Measurements from ENCODE around the gene EEPD1.

Gene EEPD1

DNA sequence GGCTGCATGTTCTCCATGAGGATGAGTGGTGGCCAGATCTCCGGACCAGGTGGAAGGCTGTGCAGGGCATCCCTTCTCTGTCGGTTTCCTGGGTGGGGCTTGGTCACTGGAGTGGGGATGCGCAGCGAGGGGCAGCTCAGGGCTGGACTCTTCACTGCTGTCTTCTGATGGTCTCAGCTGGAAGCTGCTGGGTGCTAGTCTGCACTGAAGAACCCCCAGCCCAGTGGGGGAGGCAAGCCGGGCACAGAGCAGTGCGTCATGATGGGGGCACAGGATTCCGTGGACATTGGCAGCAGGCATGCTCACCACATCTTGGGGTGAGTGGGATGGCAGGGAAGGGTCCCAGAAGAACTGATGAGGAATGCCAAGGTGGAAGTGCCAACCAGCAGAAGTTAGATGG lies 39.8 kb downstream of the EEPD1 start:
- WGBS (ENCODE audit: extremely low coverage, insufficient coverage, insufficient read length), result no CpG with 5 or more reads among the region's 7 CpGs
- H3K79me2 ChIP-seq (ENCODE audit: control insufficient read depth, insufficient read depth, low read length, poor library complexity), result no peaks in the 10 kb centered on the region
- no peak overlapping the region for H2BK5ac ChIP-seq (ENCODE audit: low read depth, low read length, poor library complexity)
- H4K12ac ChIP-seq (ENCODE audit: low read depth, low read length), result no peak overlapping the region
- H2AK5ac ChIP-seq (ENCODE audit: low read length), result no peak overlapping the region
- no peaks in the 10 kb centered on the region for H3K79me1 ChIP-seq (ENCODE audit: low read length)
- no peak overlapping the region for H3K4me3 ChIP-seq (ENCODE audit: low read depth, low read length)
- no peak overlapping the region for H3K18ac ChIP-seq (ENCODE audit: low read length)
- H2BK120ac ChIP-seq (ENCODE audit: insufficient read depth, low read length, poor library complexity), result no peak overlapping the region
- H4K8ac ChIP-seq (ENCODE audit: low read depth, low read length), result no peak overlapping the region
- no peak overlapping the region for H3K4me2 ChIP-seq (ENCODE audit: low read length)
- peaks cover 2% of the 10 kb centered on the region for H3K9me3 ChIP-seq (ENCODE audit: insufficient read depth, low read depth, low read length)
- no peaks in the 10 kb centered on the region for H3K36me3 ChIP-seq (ENCODE audit: control insufficient read depth in 1 of 2, insufficient read depth in 2 of 2, low read length in 2 of 2)
- H3K27me3 ChIP-seq (ENCODE audit: insufficient read depth, low read length), result no peaks in the 10 kb centered on the region
- no peak for DNase-seq
- no peak overlapping the region for H3K23ac ChIP-seq (ENCODE audit: low read length)
- H3K9ac ChIP-seq (ENCODE audit: low read length), result no peak overlapping the region
- H3K4ac ChIP-seq (ENCODE audit: low read depth, low read length), result no peak overlapping the region
- H4K91ac ChIP-seq (ENCODE audit: low read depth, low read length), result no peak overlapping the region
- no peak overlapping the region for H3K14ac ChIP-seq (ENCODE audit: low read length)
- H3K4me1 ChIP-seq (ENCODE audit: control insufficient read depth in 1 of 2, insufficient read depth in 2 of 2, low read length in 2 of 2), result no peaks in the 10 kb centered on the region
- no peak overlapping the region for H2AFZ ChIP-seq (ENCODE audit: insufficient read depth, low read length, poor library complexity)
- H2BK12ac ChIP-seq (ENCODE audit: low read length), result no peak overlapping the region
- H3K27ac ChIP-seq (ENCODE audit: low read depth, low read length), result no peak overlapping the region

DNA sequence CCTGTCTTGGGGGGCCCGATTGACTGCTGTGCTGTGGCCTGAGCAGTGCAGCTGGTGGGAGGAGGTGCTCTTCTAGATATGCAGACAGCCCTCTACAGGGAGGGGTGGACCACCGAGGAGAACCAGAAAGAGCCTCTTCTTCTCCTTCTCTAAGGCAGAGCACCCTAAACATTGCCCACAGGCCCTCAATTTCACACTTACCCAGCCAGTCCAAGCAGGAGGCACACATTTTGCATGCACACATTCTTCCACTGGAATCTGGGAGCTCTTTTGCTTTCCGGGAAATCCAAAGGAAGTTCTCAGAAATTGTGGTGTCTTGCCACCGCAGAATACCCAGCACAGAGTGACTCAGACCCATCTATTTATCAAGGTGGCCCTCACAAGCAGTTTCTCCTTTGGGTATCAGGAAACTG lies 45.8 kb downstream of the EEPD1 start:
- WGBS (ENCODE audit: extremely low coverage, insufficient coverage, insufficient read length), result no CpG with 5 or more reads among the region's 4 CpGs
- no peak overlapping the region for H3K14ac ChIP-seq (ENCODE audit: low read length)

DNA sequence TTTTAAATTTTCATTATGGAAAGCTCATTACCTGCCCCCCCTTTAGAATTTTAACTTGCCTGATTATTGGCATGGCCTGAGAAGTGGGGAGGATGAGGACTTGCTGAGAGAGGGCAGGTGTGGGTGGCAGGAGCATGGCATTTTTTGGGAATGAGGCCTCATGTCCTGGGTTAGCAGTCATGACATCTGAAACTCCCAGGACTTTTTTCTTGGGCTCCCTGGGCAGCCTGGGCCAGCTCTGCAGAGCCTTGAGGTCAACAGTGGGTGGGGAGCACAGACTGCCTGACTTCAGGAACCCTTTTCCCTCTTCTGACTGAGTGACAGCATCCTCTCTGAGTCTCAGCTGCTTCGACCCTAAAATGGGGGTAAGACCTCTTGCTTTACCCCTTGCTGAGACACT lies 46.3 kb downstream of the EEPD1 start:
- no peak overlapping the region for H2BK5ac ChIP-seq (ENCODE audit: low read depth, low read length, poor library complexity)
- no peak overlapping the region for H3K9ac ChIP-seq (ENCODE audit: low read length)
- no peak overlapping the region for H4K8ac ChIP-seq (ENCODE audit: low read depth, low read length)
- DNase-seq, result no peak
- no peak overlapping the region for H3K18ac ChIP-seq (ENCODE audit: low read length)
- H3K23ac ChIP-seq (ENCODE audit: low read length), result no peak overlapping the region
- H3K4me1 ChIP-seq (ENCODE audit: control insufficient read depth in 1 of 2, insufficient read depth in 2 of 2, low read length in 2 of 2), result peaks cover 10 to 17% of the 10 kb centered on the region in 2 experiments
- no peak overlapping the region for H3K4ac ChIP-seq (ENCODE audit: low read depth, low read length)
- H2AK5ac ChIP-seq (ENCODE audit: low read length), result no peak overlapping the region
- no peaks in the 10 kb centered on the region for H3K36me3 ChIP-seq (ENCODE audit: control insufficient read depth in 1 of 2, insufficient read depth in 2 of 2, low read length in 2 of 2)
- no peaks in the 10 kb centered on the region for H3K79me2 ChIP-seq (ENCODE audit: control insufficient read depth, insufficient read depth, low read length, poor library complexity)
- H2AFZ ChIP-seq (ENCODE audit: insufficient read depth, low read length, poor library complexity), result no peak overlapping the region
- H3K79me1 ChIP-seq (ENCODE audit: low read length), result no peaks in the 10 kb centered on the region
- no peak overlapping the region for H3K14ac ChIP-seq (ENCODE audit: low read length)
- H3K9me3 ChIP-seq (ENCODE audit: insufficient read depth, low read depth, low read length), result peaks cover 2% of the 10 kb centered on the region
- no peaks in the 10 kb centered on the region for H3K27me3 ChIP-seq (ENCODE audit: insufficient read depth, low read length)
- WGBS (ENCODE audit: extremely low coverage, insufficient coverage, insufficient read length), result no CpG with 5 or more reads among the region's 1 CpG
- H3K4me3 ChIP-seq (ENCODE audit: low read depth, low read length), result no peak overlapping the region
- no peak overlapping the region for H4K12ac ChIP-seq (ENCODE audit: low read depth, low read length)
- H2BK12ac ChIP-seq (ENCODE audit: low read length), result no peak overlapping the region
- no peak overlapping the region for H3K4me2 ChIP-seq (ENCODE audit: low read length)
- H3K27ac ChIP-seq (ENCODE audit: low read depth, low read length), result no peak overlapping the region
- no peak overlapping the region for H2BK120ac ChIP-seq (ENCODE audit: insufficient read depth, low read length, poor library complexity)
- H4K91ac ChIP-seq (ENCODE audit: low read depth, low read length), result no peak overlapping the region

More for the DNA sequence above, 45.8 kb downstream of the EEPD1 start:
- H3K23ac ChIP-seq (ENCODE audit: low read length), result no peak overlapping the region
- no peaks in the 10 kb centered on the region for H3K27me3 ChIP-seq (ENCODE audit: insufficient read depth, low read length)
- H3K4me1 ChIP-seq (ENCODE audit: control insufficient read depth in 1 of 2, insufficient read depth in 2 of 2, low read length in 2 of 2), result peaks cover 10 to 17% of the 10 kb centered on the region in 2 experiments
- no peaks in the 10 kb centered on the region for H3K79me1 ChIP-seq (ENCODE audit: low read length)
- H2BK5ac ChIP-seq (ENCODE audit: low read depth, low read length, poor library complexity), result no peak overlapping the region
- H3K18ac ChIP-seq (ENCODE audit: low read length), result no peak overlapping the region
- H3K9me3 ChIP-seq (ENCODE audit: insufficient read depth, low read depth, low read length), result peaks cover 2% of the 10 kb centered on the region
- no peak overlapping the region for H3K4me3 ChIP-seq (ENCODE audit: low read depth, low read length)
- H2AFZ ChIP-seq (ENCODE audit: insufficient read depth, low read length, poor library complexity), result no peak overlapping the region
- H4K91ac ChIP-seq (ENCODE audit: low read depth, low read length), result no peak overlapping the region
- DNase-seq, result no peak
- no peak overlapping the region for H3K4me2 ChIP-seq (ENCODE audit: low read length)
- H3K79me2 ChIP-seq (ENCODE audit: control insufficient read depth, insufficient read depth, low read length, poor library complexity), result no peaks in the 10 kb centered on the region
- H3K36me3 ChIP-seq (ENCODE audit: control insufficient read depth in 1 of 2, insufficient read depth in 2 of 2, low read length in 2 of 2), result no peaks in the 10 kb centered on the region
- H4K12ac ChIP-seq (ENCODE audit: low read depth, low read length), result no peak overlapping the region
- H3K9ac ChIP-seq (ENCODE audit: low read length), result no peak overlapping the region
- no peak overlapping the region for H3K27ac ChIP-seq (ENCODE audit: low read depth, low read length)
- H2AK5ac ChIP-seq (ENCODE audit: low read length), result no peak overlapping the region
- H4K8ac ChIP-seq (ENCODE audit: low read depth, low read length), result no peak overlapping the region
- H2BK12ac ChIP-seq (ENCODE audit: low read length), result no peak overlapping the region
- H3K4ac ChIP-seq (ENCODE audit: low read depth, low read length), result no peak overlapping the region
- no peak overlapping the region for H2BK120ac ChIP-seq (ENCODE audit: insufficient read depth, low read length, poor library complexity)

- H4K8ac ChIP-seq (ENCODE audit: low read depth, low read length), result no peak overlapping the region
- DNase-seq, result no peak
- WGBS (ENCODE audit: extremely low coverage, insufficient coverage, insufficient read length), result no CpG with 5 or more reads among the region's 5 CpGs
- no peak overlapping the region for H3K4me3 ChIP-seq (ENCODE audit: low read depth, low read length)
- H4K91ac ChIP-seq (ENCODE audit: low read depth, low read length), result no peak overlapping the region
- H3K79me2 ChIP-seq (ENCODE audit: control insufficient read depth, insufficient read depth, low read length, poor library complexity), result no peaks in the 10 kb centered on the region
- H2BK12ac ChIP-seq (ENCODE audit: low read length), result no peak overlapping the region
- H3K23ac ChIP-seq (ENCODE audit: low read length), result no peak overlapping the region
- no peaks in the 10 kb centered on the region for H3K9me3 ChIP-seq (ENCODE audit: insufficient read depth, low read depth, low read length)
- no peak overlapping the region for H2AFZ ChIP-seq (ENCODE audit: insufficient read depth, low read length, poor library complexity)
- H3K27me3 ChIP-seq (ENCODE audit: insufficient read depth, low read length), result no peaks in the 10 kb centered on the region
- no peak overlapping the region for H3K27ac ChIP-seq (ENCODE audit: low read depth, low read length)
- H2BK120ac ChIP-seq (ENCODE audit: insufficient read depth, low read length, poor library complexity), result no peak overlapping the region
- H3K79me1 ChIP-seq (ENCODE audit: low read length), result no peaks in the 10 kb centered on the region
- H3K4me2 ChIP-seq (ENCODE audit: low read length), result no peak overlapping the region
- H2AK5ac ChIP-seq (ENCODE audit: low read length), result no peak overlapping the region
- H2BK5ac ChIP-seq (ENCODE audit: low read depth, low read length, poor library complexity), result no peak overlapping the region
- H3K9ac ChIP-seq (ENCODE audit: low read length), result no peak overlapping the region
- no peak overlapping the region for H3K14ac ChIP-seq (ENCODE audit: low read length)
- H3K36me3 ChIP-seq (ENCODE audit: control insufficient read depth in 1 of 2, insufficient read depth in 2 of 2, low read length in 2 of 2), result no peaks in the 10 kb centered on the region
- peaks cover 12 to 19% of the 10 kb centered on the region in 2 experiments for H3K4me1 ChIP-seq (ENCODE audit: control insufficient read depth in 1 of 2, insufficient read depth in 2 of 2, low read length in 2 of 2)
- no peak overlapping the region for H4K12ac ChIP-seq (ENCODE audit: low read depth, low read length)
- no peak overlapping the region for H3K4ac ChIP-seq (ENCODE audit: low read depth, low read length)
- H3K18ac ChIP-seq (ENCODE audit: low read length), result no peak overlapping the region
Measured at GRCh38 chr7:36201122-36201723, 48.2 kb downstream of the EEPD1 start.

Measured in trophoblast cell (in vitro differentiated cells and primary cell).